H1 (cell line): ENCODE data around the gene EPB41L5. TPM values are rescaled to one million over a fixed set of nuclear protein-coding genes. Genes with fewer than 3 reads are reported as not detected.

Experiments used
- CTCF ChIA-PET: fragments of 300-600 bp; sonication (Branson Sonifier 250); formaldehyde crosslinking; loops from one replicate; lab custom pipeline; 2021; ENCODE audit not compliant: partially characterized antibody; lab: Charles Lee
- POLR2A ChIA-PET: fragments of 300-600 bp; sonication (Branson Sonifier 250); formaldehyde crosslinking; loops from one replicate; lab custom pipeline; 2021; ENCODE audit warnings: inconsistent platforms; ENCODE audit not compliant: partially characterized antibody; lab: Charles Lee
- DNase-seq, 2 experiments: peaks; one replicate each; pipeline versions ENCODE4 v3.0.0 to v3.0.0-alpha.2; 2010 to 2022; ENCODE audit warnings: low spot score in 2 of 2, low read depth in 1 of 2, mixed read lengths in 1 of 2
- FAIRE-seq: peaks from 2 replicates; lab custom pipeline; 2011; peaks lifted over from hg19 to GRCh38; lab: Jason Lieb, UNC
- H2AFZ ChIP-seq: 2 replicates; pipeline ENCODE4 v1.8.1; 2012; ENCODE audit warnings: low read length, inconsistent platforms
- H2AK5ac ChIP-seq: 2 replicates; pipeline ENCODE4 v1.6.1; 2013; ENCODE audit warnings: low read depth, low read length
- H2BK120ac ChIP-seq: replicated peaks from 2 replicates; pipeline ENCODE3; 2013; ENCODE audit warnings: low read depth, low read length, inconsistent platforms
- H2BK12ac ChIP-seq: 2 replicates; pipeline ENCODE4 v1.6.1; 2013; ENCODE audit warnings: low read depth, low read length
- H2BK15ac ChIP-seq: 2 replicates; pipeline ENCODE4 v1.6.1; 2013; ENCODE audit warnings: low read length
- H2BK20ac ChIP-seq: 2 replicates; pipeline ENCODE4 v1.6.1; 2013; ENCODE audit warnings: low read length
- H2BK5ac ChIP-seq: 2 replicates; pipeline ENCODE4 v1.6.1; 2013; ENCODE audit warnings: low read depth, low read length
- H3K14ac ChIP-seq: 2 replicates; pipeline ENCODE4 v1.6.1; 2013; ENCODE audit warnings: inconsistent platforms; ENCODE audit not compliant: insufficient read length
- H3K18ac ChIP-seq: 2 replicates; pipeline ENCODE4 v1.6.1; 2013; ENCODE audit warnings: low read length; ENCODE audit errors: extremely low read depth
- H3K23ac ChIP-seq: 2 replicates; pipeline ENCODE4 v1.6.1; 2013; ENCODE audit warnings: inconsistent platforms; ENCODE audit not compliant: insufficient read length
- H3K23me2 ChIP-seq: 2 replicates; pipeline ENCODE4 v1.6.1; 2013; ENCODE audit warnings: low read depth, low read length
- H3K27ac ChIP-seq: 2 replicates; pipeline ENCODE4 v1.6.1; 2011; ENCODE audit warnings: low read depth, low read length, inconsistent platforms
- H3K27me3 ChIP-seq, 4 experiments: replicated peaks in 1 of 4; 1 replicate in 1 of 4; 2 replicates in 3 of 4; pipeline versions ENCODE4 v1.6.1 to v1.8.1; 2011 to 2013; ENCODE audit warnings: low read length in 3 of 4, mild to moderate bottlenecking in 3 of 4, inconsistent platforms in 2 of 4, mixed read lengths in 2 of 4, moderate library complexity in 1 of 4; ENCODE audit not compliant: control insufficient read depth in 3 of 4, insufficient read depth in 3 of 4; ENCODE audit errors: extremely low read depth in 1 of 4
- H3K36me3 ChIP-seq, 4 experiments: 2 replicates each; pipeline versions ENCODE4 v1.6.1 to v1.8.1; 2011 to 2013; ENCODE audit warnings: mild to moderate bottlenecking in 4 of 4, low read length in 3 of 4, moderate library complexity in 2 of 4, control low read depth in 1 of 4, inconsistent platforms in 1 of 4; ENCODE audit not compliant: insufficient read depth in 4 of 4, control insufficient read depth in 2 of 4
- H3K4ac ChIP-seq: replicated peaks from 2 replicates; pipeline ENCODE3; 2013; ENCODE audit warnings: low read length, low read depth, mixed read lengths, inconsistent platforms; ENCODE audit not compliant: insufficient read length
- H3K4me1 ChIP-seq, 4 experiments: replicated peaks in 1 of 4; 1 replicate in 1 of 4; 2 replicates in 3 of 4; pipeline versions ENCODE4 v1.6.1 to v1.8.1; 2011 to 2013; ENCODE audit warnings: low read length in 3 of 4, inconsistent platforms in 2 of 4, mixed read lengths in 1 of 4; ENCODE audit not compliant: insufficient read depth in 4 of 4, control insufficient read depth in 3 of 4
- H3K4me2 ChIP-seq, 2 experiments: 2 replicates each; pipeline versions ENCODE4 v1.6.1 to v1.8.1; 2011 to 2013; ENCODE audit warnings: low read depth in 2 of 2, low read length in 2 of 2, control low read depth in 1 of 2, inconsistent platforms in 1 of 2, mild to moderate bottlenecking in 1 of 2; ENCODE audit not compliant: insufficient read depth in 1 of 2
- H3K4me3 ChIP-seq, 4 experiments: fragments of 200-600, 300-600 bp in 1 of 4; sonication (generic), shearing (Covaris generic), sonication (Bioruptor Twin) in 1 of 4; 2 replicates each; pipeline versions ENCODE4 v1.5.1 to v1.8.1; 2011 to 2016; ENCODE audit warnings: low read length in 4 of 4, low read depth in 3 of 4, control low read depth in 2 of 4, inconsistent platforms in 2 of 4, mild to moderate bottlenecking in 2 of 4, mixed read lengths in 1 of 4, moderate library complexity in 1 of 4; ENCODE audit not compliant: insufficient read depth in 2 of 4; ENCODE audit errors: extremely low read depth in 1 of 4
- H3K56ac ChIP-seq: replicated peaks from 2 replicates; pipeline ENCODE3; 2013; ENCODE audit warnings: low read depth, mild to moderate bottlenecking, mixed read lengths, low read length, inconsistent platforms; ENCODE audit not compliant: insufficient read length
- H3K79me1 ChIP-seq: 2 replicates; pipeline ENCODE4 v1.6.1; 2013; ENCODE audit warnings: low read depth, low read length, control low read depth
- H3K79me2 ChIP-seq, 2 experiments: 2 replicates each; pipeline versions ENCODE4 v1.6.1 to v1.8.1; 2012 to 2013; ENCODE audit warnings: low read length in 2 of 2, mild to moderate bottlenecking in 2 of 2, inconsistent platforms in 1 of 2; ENCODE audit not compliant: insufficient read depth in 2 of 2, control insufficient read depth in 1 of 2
- H3K9ac ChIP-seq, 4 experiments: replicated peaks in 1 of 4; 1 replicate in 1 of 4; 2 replicates in 3 of 4; pipeline versions ENCODE4 v1.6.1 to v1.8.1; 2011 to 2013; ENCODE audit warnings: low read depth in 3 of 4, low read length in 3 of 4, control low read depth in 2 of 4, mild to moderate bottlenecking in 2 of 4, moderate library complexity in 2 of 4, inconsistent platforms in 1 of 4; ENCODE audit errors: extremely low read depth in 1 of 4
- H3K9me3 ChIP-seq, 2 experiments: 2 replicates each; pipeline versions ENCODE4 v1.6.1 to v1.8.1; 2012 to 2013; ENCODE audit warnings: mild to moderate bottlenecking in 2 of 2, moderate library complexity in 2 of 2, control low read depth in 1 of 2, inconsistent platforms in 1 of 2, low read depth in 1 of 2, low read length in 1 of 2, mixed read lengths in 1 of 2; ENCODE audit not compliant: insufficient read depth in 2 of 2
- H4K20me1 ChIP-seq, 2 experiments: replicated peaks in 1 of 2; 2 replicates each; pipeline versions ENCODE3 to v1.8.1; 2011 to 2013; ENCODE audit warnings: inconsistent platforms in 2 of 2, low read length in 2 of 2, mild to moderate bottlenecking in 1 of 2; ENCODE audit not compliant: insufficient read depth in 2 of 2, control insufficient read depth in 1 of 2
- H4K5ac ChIP-seq: 2 replicates; pipeline ENCODE4 v1.6.1; 2013; ENCODE audit warnings: low read length, low read depth, mixed read lengths, inconsistent platforms; ENCODE audit not compliant: insufficient read length
- H4K8ac ChIP-seq: 2 replicates; pipeline ENCODE4 v1.8.0; 2013; ENCODE audit warnings: mild to moderate bottlenecking, moderate library complexity, low read length, inconsistent platforms; ENCODE audit not compliant: insufficient read depth; ENCODE audit errors: extremely low read depth
- H4K91ac ChIP-seq: replicated peaks from 2 replicates; pipeline ENCODE3; 2013; ENCODE audit warnings: low read length, mixed read lengths, inconsistent platforms; ENCODE audit not compliant: insufficient read length
- CTCF ChIP-seq, 3 experiments: IDR thresholded peaks; 1 replicate in 2 of 3; 2 replicates in 1 of 3; pipeline versions ENCODE4 v1.5.1 to v1.6.1; 2011; ENCODE audit warnings: low read length in 3 of 3, mild to moderate bottlenecking in 3 of 3, inconsistent platforms in 2 of 3, low read depth in 1 of 3, moderate library complexity in 1 of 3; ENCODE audit not compliant: insufficient read depth in 1 of 3; ENCODE audit errors: control extremely low read depth in 1 of 3
- TAF1 ChIP-seq: IDR thresholded peaks from 2 replicates; pipeline ENCODE4 v1.6.1; 2011; ENCODE audit warnings: mild to moderate bottlenecking, low read depth, low read length
- YY1 ChIP-seq: IDR thresholded peaks from 2 replicates; pipeline ENCODE4 v1.6.1; 2011; ENCODE audit warnings: low read depth, mild to moderate bottlenecking, low read length
- polyA plus RNA-seq, 7 experiments: library from polyadenylated mRNA; depleted of rRNA in 3 of 7; stranded (reverse) in 5 of 7; unstranded in 2 of 7; fragments of >200 nt in 5 of 7; fragments of 200-250 nt in 2 of 7; gene quantifications; 1 replicate in 5 of 7; 2 replicates in 1 of 7; 4 replicates in 1 of 7; pipeline versions ENCODE4 v1.2.1 to v1.2.3, GENCODE V29; 2011 to 2013; ENCODE audit warnings: missing spikeins in 2 of 7, mixed read lengths in 2 of 7
- total RNA-seq: library from RNA; stranded (reverse); fragmentation: NEBNext Ultra II Directional; extraction: Animal tissue kit (Norgen Biotek cat#: 25700); gene quantifications from 2 replicates; pipeline ENCODE4 v1.2.1, GENCODE V29; 2021

The EPB41L5 gene
- total and polyA plus RNA-seq, 2 of the 8 experiments (the other 6 are each of a cell fraction or from before 2014, with no cell fraction given) = 13.5 to 32.3 TPM

GRCh38 chr2:120169020-120169419, 156.1 kb downstream of the EPB41L5 start:
- Histone ChIP-seq H2BK5ac (no peak overlapping the region), H2BK12ac (no peak overlapping the region), H4K20me1 (no peaks in the 10 kb centered on the region), H4K5ac (no peak overlapping the region), H2BK15ac (no peak overlapping the region), H3K79me2 (no peaks in the 10 kb centered on the region), H3K56ac (no peak overlapping the region), H3K14ac (no peak overlapping the region), H2BK20ac (no peak overlapping the region), H2AFZ (no peak overlapping the region), H3K79me1 (no peaks in the 10 kb centered on the region), H3K9me3 (no peaks in the 10 kb centered on the region), H3K23ac (no peak overlapping the region), H3K4me1 (no peaks in the 10 kb centered on the region), H3K4ac (no peak overlapping the region), H3K4me2 (no peak overlapping the region), H3K9ac (no peak overlapping the region), H3K23me2 (no peaks in the 10 kb centered on the region), H3K4me3 (no peak overlapping the region), H3K27ac (no peak overlapping the region), H3K36me3 (peaks cover 0 to 10% (median 2%) of the 10 kb centered on the region in 4 experiments; a peak in 1 of 8 replicates), H3K27me3 (no peaks in the 10 kb centered on the region), H2AK5ac (no peak overlapping the region), H4K8ac (no peak overlapping the region), H2BK120ac (no peak overlapping the region), H4K91ac (no peak overlapping the region), H3K18ac (no peak overlapping the region)
- ChIA-PET POLR2A (no interaction called here), CTCF (interaction anchor here (0.7 to 3.4 kb wide), 4 partner anchors 12 to 502 kb away, joined by 3 to 15 read pairs (median 3); no protein-coding TSS in a partner anchor)
- FAIRE-seq (no peak), DNase-seq (no peak)
- no peak for TF ChIP-seq TAF1
- no peak for TF ChIP-seq YY1
- no peak for TF ChIP-seq CTCF (IDR thresholded peaks at IDR 0.05; ENCODE audit: control extremely low read depth in 1 of 3, insufficient read depth in 1 of 3, low read depth in 1 of 3, low read length in 3 of 3)
